ENCODE measurements around the gene EIF3B. TPM values are rescaled to one million over a fixed set of nuclear protein-coding genes. Genes with fewer than 3 reads are reported as not detected.
"Not testable (repeated sequence)": the region's sequence is repeated elsewhere in the genome, so short reads cannot be mapped to it uniquely, and the experiment has no call there.

EIF3B gene
- total and polyA plus RNA-seq, 4 donors, result 27.4 to 98.8 (median 60.8) TPM

- TF ChIP-seq TAF1 (conservative IDR thresholded peaks at IDR 0.05), result no peak
Observed at GRCh38 chr7:2384354-2385243, 30.0 kb downstream of the EIF3B start (continued).

- H3K27me3 ChIP-seq (ENCODE audit: control insufficient read depth in 4 of 4, insufficient read depth in 4 of 4, low read length in 3 of 4); H3K9me3 ChIP-seq (ENCODE audit: control insufficient read depth in 4 of 4, low read length in 3 of 4); H3K9ac ChIP-seq (ENCODE audit: low read depth in 1 of 2, low read length in 2 of 2); DNase-seq (ENCODE audit: low spot score); H3K4me1 ChIP-seq (ENCODE audit: control insufficient read depth in 4 of 4, insufficient read depth in 4 of 4, low read length in 3 of 4); H3K27ac ChIP-seq (ENCODE audit: low read depth in 1 of 2, low read length in 2 of 2); H3K4me3 ChIP-seq (ENCODE audit: low read depth in 1 of 3, low read length in 3 of 3): not testable (repeated sequence)
- WGBS, result 97% methylated on average over 9 of the region's 9 CpGs
- H3K36me3 ChIP-seq (ENCODE audit: control insufficient read depth in 4 of 4, insufficient read depth in 3 of 4, low read depth in 1 of 4, low read length in 3 of 4), result peaks cover 0 to 14% (median 7%) of the 10 kb centered on the region in 4 donors
Observed at GRCh38 chr7:2386122-2386521, 31.5 kb downstream of the EIF3B start.

DNA sequence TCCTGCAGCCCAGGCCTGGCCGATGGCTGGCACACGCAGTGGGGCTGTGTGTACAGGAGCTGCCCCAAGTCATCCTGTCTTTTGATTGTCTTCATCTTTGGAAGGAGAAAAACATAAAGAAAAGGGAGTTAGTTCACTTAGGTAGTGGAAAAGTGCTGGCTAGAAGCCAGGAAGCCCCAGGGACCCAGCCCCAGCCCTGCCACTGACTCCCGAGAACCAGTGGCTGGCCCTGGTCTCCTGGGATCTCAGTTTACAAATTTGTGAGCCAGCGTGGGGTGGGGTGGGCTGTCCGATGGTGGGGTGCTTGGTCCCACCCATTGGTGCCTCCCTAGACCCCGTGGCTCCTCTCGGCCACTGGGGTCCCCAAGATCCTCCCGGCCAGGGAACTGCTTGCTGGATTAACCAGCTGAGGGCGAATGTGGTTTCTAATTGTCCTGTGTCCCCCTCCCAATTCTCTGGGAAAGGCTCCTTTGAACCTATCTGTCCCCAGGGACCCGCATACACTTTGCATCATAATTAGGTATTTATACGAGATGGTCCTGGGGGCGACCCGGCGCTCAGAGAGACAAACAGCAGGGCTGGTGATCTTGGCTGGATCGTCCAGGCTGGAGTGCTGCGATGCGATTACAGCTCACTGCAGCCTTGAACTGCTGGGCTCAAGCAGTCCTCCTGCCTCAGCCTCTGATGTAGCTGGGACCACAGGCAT, 32.5 kb downstream of the EIF3B start:
- WGBS, result 91% methylated on average over 17 of the region's 17 CpGs
- DNase-seq (ENCODE audit: low spot score), result no peak
- H3K9me3 ChIP-seq (ENCODE audit: control insufficient read depth in 4 of 4, low read length in 3 of 4), result no peaks in the 10 kb centered on the region
- H3K27ac ChIP-seq (ENCODE audit: low read depth in 1 of 2, low read length in 2 of 2), result no peak overlapping the region
- TF ChIP-seq, protein P1, sequence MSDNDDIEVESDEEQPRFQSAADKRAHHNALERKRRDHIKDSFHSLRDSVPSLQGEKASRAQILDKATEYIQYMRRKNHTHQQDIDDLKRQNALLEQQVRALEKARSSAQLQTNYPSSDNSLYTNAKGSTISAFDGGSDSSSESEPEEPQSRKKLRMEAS (IDR thresholded peaks at IDR 0.05), result no peak
- TF ChIP-seq FOXA1 (IDR thresholded peaks at IDR 0.05) (no peak), FOXA2 (IDR thresholded peaks at IDR 0.05) (no peak), NR2F2 (IDR thresholded peaks at IDR 0.05) (no peak), GABPA (IDR thresholded peaks at IDR 0.05 in 1 of 2, conservative IDR thresholded peaks at IDR 0.05 in 1 of 2) (no peak), ZBTB33 (IDR thresholded peaks at IDR 0.05) (no peak), RAD21 (IDR thresholded peaks at IDR 0.05) (no peak), TAF1 (conservative IDR thresholded peaks at IDR 0.05) (no peak), SP1 (IDR thresholded peaks at IDR 0.05) (no peak), RXRA (IDR thresholded peaks at IDR 0.05) (no peak), HNF4A (conservative IDR thresholded peaks at IDR 0.05) (no peak), HNF4G (IDR thresholded peaks at IDR 0.05) (no peak), EGR1 (IDR thresholded peaks at IDR 0.05; ENCODE audit: low read depth in 2 of 2) (no peak), YY1 (IDR thresholded peaks at IDR 0.05) (no peak)
- TF ChIP-seq, protein P2, sequence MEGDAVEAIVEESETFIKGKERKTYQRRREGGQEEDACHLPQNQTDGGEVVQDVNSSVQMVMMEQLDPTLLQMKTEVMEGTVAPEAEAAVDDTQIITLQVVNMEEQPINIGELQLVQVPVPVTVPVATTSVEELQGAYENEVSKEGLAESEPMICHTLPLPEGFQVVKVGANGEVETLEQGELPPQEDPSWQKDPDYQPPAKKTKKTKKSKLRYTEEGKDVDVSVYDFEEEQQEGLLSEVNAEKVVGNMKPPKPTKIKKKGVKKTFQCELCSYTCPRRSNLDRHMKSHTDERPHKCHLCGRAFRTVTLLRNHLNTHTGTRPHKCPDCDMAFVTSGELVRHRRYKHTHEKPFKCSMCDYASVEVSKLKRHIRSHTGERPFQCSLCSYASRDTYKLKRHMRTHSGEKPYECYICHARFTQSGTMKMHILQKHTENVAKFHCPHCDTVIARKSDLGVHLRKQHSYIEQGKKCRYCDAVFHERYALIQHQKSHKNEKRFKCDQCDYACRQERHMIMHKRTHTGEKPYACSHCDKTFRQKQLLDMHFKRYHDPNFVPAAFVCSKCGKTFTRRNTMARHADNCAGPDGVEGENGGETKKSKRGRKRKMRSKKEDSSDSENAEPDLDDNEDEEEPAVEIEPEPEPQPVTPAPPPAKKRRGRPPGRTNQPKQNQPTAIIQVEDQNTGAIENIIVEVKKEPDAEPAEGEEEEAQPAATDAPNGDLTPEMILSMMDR (IDR thresholded peaks at IDR 0.05; ENCODE audit: low read depth, low read length, missing input control), result no peak
- TF ChIP-seq, protein P3, sequence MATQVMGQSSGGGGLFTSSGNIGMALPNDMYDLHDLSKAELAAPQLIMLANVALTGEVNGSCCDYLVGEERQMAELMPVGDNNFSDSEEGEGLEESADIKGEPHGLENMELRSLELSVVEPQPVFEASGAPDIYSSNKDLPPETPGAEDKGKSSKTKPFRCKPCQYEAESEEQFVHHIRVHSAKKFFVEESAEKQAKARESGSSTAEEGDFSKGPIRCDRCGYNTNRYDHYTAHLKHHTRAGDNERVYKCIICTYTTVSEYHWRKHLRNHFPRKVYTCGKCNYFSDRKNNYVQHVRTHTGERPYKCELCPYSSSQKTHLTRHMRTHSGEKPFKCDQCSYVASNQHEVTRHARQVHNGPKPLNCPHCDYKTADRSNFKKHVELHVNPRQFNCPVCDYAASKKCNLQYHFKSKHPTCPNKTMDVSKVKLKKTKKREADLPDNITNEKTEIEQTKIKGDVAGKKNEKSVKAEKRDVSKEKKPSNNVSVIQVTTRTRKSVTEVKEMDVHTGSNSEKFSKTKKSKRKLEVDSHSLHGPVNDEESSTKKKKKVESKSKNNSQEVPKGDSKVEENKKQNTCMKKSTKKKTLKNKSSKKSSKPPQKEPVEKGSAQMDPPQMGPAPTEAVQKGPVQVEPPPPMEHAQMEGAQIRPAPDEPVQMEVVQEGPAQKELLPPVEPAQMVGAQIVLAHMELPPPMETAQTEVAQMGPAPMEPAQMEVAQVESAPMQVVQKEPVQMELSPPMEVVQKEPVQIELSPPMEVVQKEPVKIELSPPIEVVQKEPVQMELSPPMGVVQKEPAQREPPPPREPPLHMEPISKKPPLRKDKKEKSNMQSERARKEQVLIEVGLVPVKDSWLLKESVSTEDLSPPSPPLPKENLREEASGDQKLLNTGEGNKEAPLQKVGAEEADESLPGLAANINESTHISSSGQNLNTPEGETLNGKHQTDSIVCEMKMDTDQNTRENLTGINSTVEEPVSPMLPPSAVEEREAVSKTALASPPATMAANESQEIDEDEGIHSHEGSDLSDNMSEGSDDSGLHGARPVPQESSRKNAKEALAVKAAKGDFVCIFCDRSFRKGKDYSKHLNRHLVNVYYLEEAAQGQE (IDR thresholded peaks at IDR 0.05), result no peak
- TF ChIP-seq, protein P4, sequence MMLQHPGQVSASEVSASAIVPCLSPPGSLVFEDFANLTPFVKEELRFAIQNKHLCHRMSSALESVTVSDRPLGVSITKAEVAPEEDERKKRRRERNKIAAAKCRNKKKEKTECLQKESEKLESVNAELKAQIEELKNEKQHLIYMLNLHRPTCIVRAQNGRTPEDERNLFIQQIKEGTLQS (IDR thresholded peaks at IDR 0.05), result no peak
- peaks cover 0 to 6% (median 1%) of the 10 kb centered on the region in 4 donors for H3K36me3 ChIP-seq (ENCODE audit: control insufficient read depth in 4 of 4, insufficient read depth in 3 of 4, low read depth in 1 of 4, low read length in 3 of 4)
- H3K4me1 ChIP-seq (ENCODE audit: control insufficient read depth in 4 of 4, insufficient read depth in 4 of 4, low read length in 3 of 4), result no peaks in the 10 kb centered on the region
- H3K9ac ChIP-seq (ENCODE audit: low read depth in 1 of 2, low read length in 2 of 2), result no peak overlapping the region
- H3K4me3 ChIP-seq (ENCODE audit: low read depth in 1 of 3, low read length in 3 of 3), result no peak overlapping the region
- H3K27me3 ChIP-seq (ENCODE audit: control insufficient read depth in 4 of 4, insufficient read depth in 4 of 4, low read length in 3 of 4), result no peaks in the 10 kb centered on the region

All from liver (tissue), 9 donors.